Prostate gland (tissue), 2 donors: ENCODE results near the gene GALNT5. TPM values are rescaled to one million over a fixed set of nuclear protein-coding genes. Genes with fewer than 3 reads are reported as not detected.
A peak's percentile ranks its signal among the peaks of the same experiment; 100 is the strongest.

Experiments used
- DNase-seq: peaks from one replicate; pipeline ENCODE4 v3.0.0-alpha.2; 2019; ENCODE audit warnings: low spot score
- H3K27ac ChIP-seq, 2 donors: fragments of 200-600 bp; sonication (generic); 2 replicates each; pipeline ENCODE4 v1.5.1; 2017 to 2019
- H3K27me3 ChIP-seq: fragments of 200-600 bp; sonication (generic); replicated peaks from 2 replicates; pipeline ENCODE4 v1.5.1; 2019; ENCODE audit not compliant: insufficient read depth
- H3K36me3 ChIP-seq, 2 donors: fragments of 200-600 bp; sonication (generic); 1 replicate in 1 of 2; 2 replicates in 1 of 2; pipeline versions ENCODE4 v1.5.1 to v1.8.1; 2017 to 2019
- H3K4me1 ChIP-seq: fragments of 200-600 bp; sonication (generic); replicated peaks from 2 replicates; pipeline ENCODE4 v1.5.1; 2019
- H3K4me3 ChIP-seq, 2 donors: fragments of 200-600 bp; sonication (generic); 2 replicates each; pipeline ENCODE4 v1.5.1; 2017 to 2019
- H3K9me3 ChIP-seq: fragments of 200-600 bp; sonication (generic); 2 replicates; pipeline ENCODE4 v1.5.1; 2017
- CTCF ChIP-seq, 4 experiments: fragments of 200-600 bp in 2 of 4; fragments of 450-650 bp in 2 of 4; sonication (generic) in 2 of 4; IDR thresholded peaks; 1 replicate in 3 of 4; 2 replicates in 1 of 4; pipeline ENCODE4 v1.5.1; 2016 to 2019; ENCODE audit warnings: antibody characterized with exemption in 4 of 4, mild to moderate bottlenecking in 2 of 4, moderate library complexity in 2 of 4
- POLR2A ChIP-seq: fragments of 450-650 bp; IDR thresholded peaks from one replicate; pipeline ENCODE4 v1.6.1; 2016; ENCODE audit warnings: antibody characterized with exemption, mild to moderate bottlenecking
- POLR2AphosphoS5 ChIP-seq: sonication (generic); formaldehyde crosslinking; IDR thresholded peaks from one replicate; pipeline ENCODE4 v1.6.1; 2017; ENCODE audit warnings: antibody characterized with exemption
- WGBS: methylation state at CpG from one replicate; pipeline ENCODE4 v1.1.5; 2018; 5-methylcytosine and 5-hydroxymethylcytosine counted together
- intact Hi-C: fragments of 100-400 bp; cut with DNase I; formaldehyde crosslinking; loops from one replicate; pipeline ENCODE4 v1.14.2; 2022
- total RNA-seq, 2 donors: library from RNA; depleted of rRNA; stranded (reverse); fragments of >200 nt; gene quantifications; one replicate each; pipeline ENCODE4 v1.1.0, GENCODE V29; 2016

GALNT5 gene
- total RNA-seq, 2 donors from 2014 or later = 2.0 to 2.6 TPM

GRCh38 chr2:157296490-157296889, 39.0 kb downstream of the GALNT5 start:
- Histone ChIP-seq H3K4me1 (no peaks in the 10 kb centered on the region), H3K27me3 (no peaks in the 10 kb centered on the region), H3K27ac (no peak overlapping the region), H3K9me3 (no peaks in the 10 kb centered on the region), H3K4me3 (no peak overlapping the region), H3K36me3 (no peaks in the 10 kb centered on the region)
- TF ChIP-seq POLR2AphosphoS5 = no peak
- no peak for TF ChIP-seq POLR2A
- TF ChIP-seq CTCF (IDR thresholded peaks at IDR 0.05) = no peak
- DNase-seq = no peak
- 32% methylated on average over 1 of the region's 1 CpG for WGBS
- intact Hi-C loops = no loop called here

DNA sequence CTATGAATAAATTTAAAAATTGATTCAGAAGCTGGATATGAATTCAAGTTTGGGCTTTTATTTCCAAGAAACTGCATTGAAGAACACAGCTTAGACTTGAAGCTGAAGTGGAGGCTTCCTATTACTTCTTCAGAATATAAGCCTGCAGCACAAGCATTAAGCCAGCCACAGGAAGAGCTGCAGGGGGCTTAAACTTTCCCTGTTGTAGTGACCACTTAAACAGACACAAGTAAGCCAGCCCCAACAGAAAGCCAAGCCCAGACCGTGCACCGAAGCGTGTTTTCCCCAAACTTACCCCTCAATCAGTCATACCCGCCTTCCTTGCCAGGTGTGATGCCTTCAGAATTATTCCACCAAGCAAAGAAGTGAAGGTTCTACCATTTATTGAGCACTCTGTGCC, 39.5 kb downstream of the GALNT5 start:
- TF ChIP-seq POLR2AphosphoS5 (no peak), CTCF (IDR thresholded peaks at IDR 0.05) (no peak), POLR2A (no peak)
- 94% methylated on average over 4 of the region's 4 CpGs for WGBS

GRCh38 chr2:157301307-157301706, 43.8 kb downstream of the GALNT5 start:
- no peaks in the 10 kb centered on the region for H3K27me3 ChIP-seq
- H3K4me1 ChIP-seq = no peaks in the 10 kb centered on the region
- DNase-seq = no peak
- no peaks in the 10 kb centered on the region for H3K36me3 ChIP-seq
- no peak overlapping the region for H3K27ac ChIP-seq
- intact Hi-C loops = no loop called here
- H3K9me3 ChIP-seq = no peaks in the 10 kb centered on the region
- H3K4me3 ChIP-seq = no peak overlapping the region
- WGBS = 95% methylated on average over 2 of the region's 2 CpGs
- TF ChIP-seq POLR2A (no peak), CTCF (IDR thresholded peaks at IDR 0.05) (no peak), POLR2AphosphoS5 (no peak)

More for the DNA sequence above, 39.5 kb downstream of the GALNT5 start:
- no peak overlapping the region for H3K4me3 ChIP-seq
- H3K9me3 ChIP-seq = no peaks in the 10 kb centered on the region
- no peak overlapping the region for H3K27ac ChIP-seq
- intact Hi-C loops = no loop called here
- H3K36me3 ChIP-seq = no peaks in the 10 kb centered on the region
- DNase-seq = no peak
- no peaks in the 10 kb centered on the region for H3K4me1 ChIP-seq
- no peaks in the 10 kb centered on the region for H3K27me3 ChIP-seq

DNA sequence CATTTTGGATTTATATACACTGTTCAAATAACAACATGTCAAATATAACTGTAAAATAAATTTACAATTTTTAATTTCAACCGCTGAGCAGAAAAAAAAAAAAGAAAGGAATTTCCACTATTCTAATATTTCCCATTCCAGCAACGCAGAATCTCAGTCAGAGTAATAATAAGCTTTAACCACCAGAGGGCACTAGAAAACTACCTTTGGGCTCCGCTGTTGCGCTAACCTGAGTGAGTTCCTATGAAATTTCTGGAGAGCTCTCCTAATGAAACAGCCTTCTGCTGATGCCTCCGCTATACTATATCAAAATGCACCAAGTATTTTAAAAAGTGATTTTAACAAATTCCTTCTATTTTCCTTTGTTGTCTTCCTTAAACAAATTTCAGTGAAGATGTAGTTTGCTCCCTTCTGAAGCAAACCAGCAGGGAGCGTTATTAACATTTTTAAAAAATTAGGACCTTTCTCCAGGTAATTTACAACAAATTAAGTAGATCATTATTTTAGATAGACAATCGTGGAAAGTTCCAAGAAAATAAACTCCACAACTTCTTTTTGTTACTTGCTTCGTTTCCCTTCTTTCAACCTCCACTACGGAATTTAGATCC, 45.1 kb downstream of the GALNT5 start:
- H3K36me3 ChIP-seq = no peaks in the 10 kb centered on the region
- H3K9me3 ChIP-seq = no peaks in the 10 kb centered on the region
- H3K27ac ChIP-seq = no peak overlapping the region
- no peaks in the 10 kb centered on the region for H3K4me1 ChIP-seq
- no peak overlapping the region for H3K4me3 ChIP-seq
- peak; percentile 41 to 61 (median 58) for TF ChIP-seq CTCF (IDR thresholded peaks at IDR 0.05)
- no peak for TF ChIP-seq POLR2AphosphoS5
- no peaks in the 10 kb centered on the region for H3K27me3 ChIP-seq
- intact Hi-C loops = no loop called here
- peak; percentile 17 for DNase-seq
- 29% methylated on average over 9 of the region's 9 CpGs for WGBS

GRCh38 chr2:157303612-157304011, 46.1 kb downstream of the GALNT5 start:
- intact Hi-C loops = no loop called here

More at GRCh38 chr2:157303612-157304011, 46.1 kb downstream of the GALNT5 start:
- H3K36me3 ChIP-seq = no peaks in the 10 kb centered on the region
- no peak overlapping the region for H3K4me3 ChIP-seq
- no peaks in the 10 kb centered on the region for H3K27me3 ChIP-seq
- no peaks in the 10 kb centered on the region for H3K4me1 ChIP-seq
- no peaks in the 10 kb centered on the region for H3K9me3 ChIP-seq
- no peak for TF ChIP-seq CTCF (IDR thresholded peaks at IDR 0.05)
- no peak for TF ChIP-seq POLR2A
- TF ChIP-seq POLR2AphosphoS5 = no peak
- no peak overlapping the region for H3K27ac ChIP-seq
- whole genome bisulfite sequencing = 45% methylated on average over 2 of the region's 2 CpGs
- no peak for DNase-seq
